Ovary (tissue), 9 donors: ENCODE measurements around the gene LPAR2. TPM values are rescaled to one million over a fixed set of nuclear protein-coding genes. Genes with fewer than 3 reads are reported as not detected.

Experiments used
- DNase-seq, 5 donors: peaks; one replicate each; pipeline ENCODE4 v3.0.0-alpha.2; 2019 to 2020
- H3K27ac ChIP-seq, 2 donors: fragments of 200-600 bp; one replicate each; pipeline versions ENCODE4 v1.5.1 to v1.8.0; 2019 to 2022
- H3K27me3 ChIP-seq: fragments of 200-600 bp; one replicate; pipeline ENCODE4 v1.8.0; 2022
- H3K36me3 ChIP-seq: fragments of 200-600 bp; sonication (generic); one replicate; pipeline ENCODE4 v1.5.1; 2019
- H3K4me1 ChIP-seq: one replicate; pipeline ENCODE4 v1.8.1; 2013; ENCODE audit warnings: mild to moderate bottlenecking, moderate library complexity; ENCODE audit not compliant: insufficient read depth
- H3K4me3 ChIP-seq: fragments of 200-600 bp; sonication (generic); one replicate; pipeline ENCODE4 v1.5.1; 2017
- H3K9me3 ChIP-seq, 2 donors: fragments of 200-600 bp in 1 of 2; sonication (generic) in 1 of 2; one replicate each; pipeline versions ENCODE4 v1.5.1 to v1.8.1; 2013 to 2019; ENCODE audit warnings: mild to moderate bottlenecking in 1 of 2, moderate library complexity in 1 of 2
- CTCF ChIP-seq, 3 donors: fragments of 450-650 bp in 2 of 3; fragments of 200-600 bp in 1 of 3; IDR thresholded peaks; one replicate each; pipeline versions ENCODE4 v1.5.1 to v1.8.0; 2016 to 2022; ENCODE audit warnings: antibody characterized with exemption in 3 of 3, mild to moderate bottlenecking in 1 of 3
- EP300 ChIP-seq: sonication (generic); formaldehyde crosslinking; IDR thresholded peaks from one replicate; pipeline ENCODE4 v1.6.1; 2017; ENCODE audit warnings: antibody characterized with exemption
- POLR2A ChIP-seq: fragments of 450-650 bp; IDR thresholded peaks from one replicate; pipeline ENCODE4 v1.6.1; 2017; ENCODE audit warnings: antibody characterized with exemption, mild to moderate bottlenecking, moderate library complexity
- WGBS, 3 donors: extraction: QIAGEN DNeasy Blood & Tissue Kit in 1 of 3; methylation state at CpG; one replicate each; pipeline versions ENCODE4 v1.1.5 to v1.1.7; 2013 to 2017; 5-methylcytosine and 5-hydroxymethylcytosine counted together
- intact Hi-C, 4 donors: fragments of 100-400 bp; cut with DNase I; formaldehyde crosslinking; loops; one replicate each; pipeline versions ENCODE4 v1.11.0 to v1.15.1; 2022 to 2023
- polyA plus RNA-seq, 2 donors: library from polyadenylated mRNA; stranded (reverse); fragments of 200-250 nt in 1 of 2; fragments of 350-450 nt in 1 of 2; fragmentation: Illumina TruSeq in 1 of 2; extraction: RNeasy Lipid Tissue Mini Kit (QIAGEN cat#74804) in 1 of 2; gene quantifications; one replicate each; pipeline ENCODE4 v1.2.3, GENCODE V29; 2013 to 2014
- total RNA-seq, 7 donors: library from RNA; depleted of rRNA in 2 of 7; stranded (reverse); fragments of >200 nt in 2 of 7; fragmentation: NEBNext Ultra II Directional in 3 of 7; extraction: Animal tissue kit (Norgen Biotek cat#: 25700) in 3 of 7; gene quantifications; one replicate each; pipeline versions ENCODE4 v1.1.0 to v1.2.4, GENCODE V29; 2016 to 2023
- donor health status: DM: no; HTN: no; CAD: no; lungs with moderate emphysema.
- donor health status: DM: no; HTN: no; CAD: no.
- donor health status: Bipolar disorder and iron deficiency.
- donor health status: DM: yes; HTN: yes; CAD: no.
- donor health status: DM: no; HTN: no; CAD: no.
- donor health status: DM: yes; HTN: yes; CAD: no.

The LPAR2 gene
- total and polyA plus RNA-seq, 9 donors, result 3.2 to 17.0 (median 7.3) TPM

GRCh38 chr19:19579533-19580361 lies 48.3 kb downstream of the LPAR2 start:
- H3K36me3 ChIP-seq, result no peaks in the 10 kb centered on the region
- intact Hi-C loops, result no loop called here
- no peak for DNase-seq
- TF ChIP-seq CTCF (IDR thresholded peaks at IDR 0.05), result no peak
- TF ChIP-seq EP300, result no peak
- no peak for TF ChIP-seq POLR2A
- H3K27ac ChIP-seq, result no peak overlapping the region
- H3K27me3 ChIP-seq, result no peaks in the 10 kb centered on the region
- H3K4me1 ChIP-seq, result no peaks in the 10 kb centered on the region
- 89 to 95% (median 92%) methylated on average over 25 of the region's 25 CpGs for WGBS, 3 donors
- no peaks in the 10 kb centered on the region for H3K9me3 ChIP-seq
- no peak overlapping the region for H3K4me3 ChIP-seq

- no peaks in the 10 kb centered on the region for H3K4me1 ChIP-seq
- 81 to 89% (median 88%) methylated on average over 6 of the region's 6 CpGs for WGBS, 3 donors
Measured at GRCh38 chr19:19578252-19578651, 49.8 kb downstream of the LPAR2 start.

GRCh38 chr19:19575411-19575810 lies 52.6 kb downstream of the LPAR2 start:
- Histone ChIP-seq H3K4me1 (no peaks in the 10 kb centered on the region), H3K27me3 (no peaks in the 10 kb centered on the region), H3K9me3 (no peaks in the 10 kb centered on the region), H3K4me3 (no peak overlapping the region), H3K27ac (no peak overlapping the region), H3K36me3 (no peaks in the 10 kb centered on the region)
- WGBS, 3 donors, result 76 to 84% (median 82%) methylated on average over 6 of the region's 6 CpGs
- no peak for DNase-seq
- intact Hi-C loops, result no loop called here
- TF ChIP-seq EP300, result no peak
- no peak for TF ChIP-seq POLR2A
- no peak for TF ChIP-seq CTCF (IDR thresholded peaks at IDR 0.05)

More at GRCh38 chr19:19578252-19578651, 49.8 kb downstream of the LPAR2 start:
- Histone ChIP-seq H3K27me3 (no peaks in the 10 kb centered on the region), H3K27ac (no peak overlapping the region), H3K9me3 (no peaks in the 10 kb centered on the region), H3K36me3 (no peaks in the 10 kb centered on the region), H3K4me3 (no peak overlapping the region)
- intact Hi-C loops, result no loop called here
- no peak for TF ChIP-seq CTCF (IDR thresholded peaks at IDR 0.05)
- TF ChIP-seq EP300, result no peak
- no peak for TF ChIP-seq POLR2A
- DNase-seq, result no peak

Other genes starting within 250 kb of the LPAR2 start
- gene GATAD2A, start 222.5 kb downstream of the LPAR2 start, total RNA-seq, result 10 to 100 TPM; 10.7 to 83.0 (median 57.9) TPM
- gene GATAD2A, start 222.5 kb downstream of the LPAR2 start, polyA plus RNA-seq, result 10 to 100 TPM; 13.7 to 18.9 TPM
- gene TSSK6, start 112.7 kb downstream of the LPAR2 start, total RNA-seq, result 1 to 10 TPM in 3 of 7 donors, under 1 TPM in 4; 0.76 to 1.8 (median 0.95) TPM
- gene TSSK6, start 112.7 kb downstream of the LPAR2 start, polyA plus RNA-seq, result 1 to 10 TPM in 1 of 2 donors, not detected in 1; 2.5 TPM
- gene NDUFA13, start 112.0 kb downstream of the LPAR2 start, total RNA-seq, result 100 to 1,000 TPM in 6 of 7 donors, 10 to 100 TPM in 1; 46.5 to 291 (median 212) TPM
- gene NDUFA13, start 112.0 kb downstream of the LPAR2 start, polyA plus RNA-seq, result 100 to 1,000 TPM in 1 of 2 donors, 10 to 100 TPM in 1; 33.5 to 202 TPM
- gene YJEFN3, start 99.3 kb downstream of the LPAR2 start, total RNA-seq, result 1 to 10 TPM; 2.0 to 5.0 (median 3.5) TPM
- gene YJEFN3, start 99.3 kb downstream of the LPAR2 start, polyA plus RNA-seq, result 1 to 10 TPM; 2.9 TPM
- 1 to 10 TPM in 4 of 7 donors, under 1 TPM in 3; 0.48 to 9.7 (median 1.1) TPM for gene CILP2, start 90.0 kb downstream of the LPAR2 start, total RNA-seq
- 1 to 10 TPM in 1 of 2 donors, under 1 TPM in 1; 0.28 to 1.0 TPM for gene CILP2, start 90.0 kb downstream of the LPAR2 start, polyA plus RNA-seq
- gene PBX4, start 9.5 kb downstream of the LPAR2 start, total RNA-seq, result 1 to 10 TPM; 1.9 to 4.4 (median 3.2) TPM
- gene PBX4, start 9.5 kb downstream of the LPAR2 start, polyA plus RNA-seq, result 1 to 10 TPM in 1 of 2 donors, under 1 TPM in 1; 0.73 to 4.1 TPM
- 1 to 10 TPM; 3.9 to 6.9 (median 5.2) TPM for gene GMIP, start 15.4 kb upstream of the LPAR2 start, total RNA-seq
- gene GMIP, start 15.4 kb upstream of the LPAR2 start, polyA plus RNA-seq, result 1 to 10 TPM; 3.3 to 3.8 TPM
- gene ATP13A1, start 35.5 kb upstream of the LPAR2 start, total RNA-seq, result 100 to 1,000 TPM in 2 of 7 donors, 10 to 100 TPM in 5; 46.7 to 407 (median 67.7) TPM
- gene ATP13A1, start 35.5 kb upstream of the LPAR2 start, polyA plus RNA-seq, result 10 to 100 TPM; 24.9 to 40.9 TPM
- gene ZNF101, start 40.6 kb upstream of the LPAR2 start, total RNA-seq, result 10 to 100 TPM in 1 of 7 donors, 1 to 10 TPM in 6; 2.9 to 12.6 (median 5.6) TPM
- gene ZNF101, start 40.6 kb upstream of the LPAR2 start, polyA plus RNA-seq, result 10 to 100 TPM in 1 of 2 donors, 1 to 10 TPM in 1; 4.2 to 10.4 TPM
- gene ZNF14, start 104.9 kb upstream of the LPAR2 start, total RNA-seq, result 10 to 100 TPM in 6 of 7 donors, 1 to 10 TPM in 1; 9.0 to 19.9 (median 12.6) TPM
- 1 to 10 TPM; 6.3 to 9.5 TPM for gene ZNF14, start 104.9 kb upstream of the LPAR2 start, polyA plus RNA-seq
- 10 to 100 TPM; 23.9 to 46.1 (median 29.6) TPM for gene ZNF506, start 193.5 kb upstream of the LPAR2 start, total RNA-seq
- gene ZNF506, start 193.5 kb upstream of the LPAR2 start, polyA plus RNA-seq, result 10 to 100 TPM; 10.3 to 20.3 TPM
- gene ZNF253, start 237.7 kb upstream of the LPAR2 start, total RNA-seq, result 10 to 100 TPM in 6 of 7 donors, 1 to 10 TPM in 1; 9.1 to 20.3 (median 15.1) TPM
- gene ZNF253, start 237.7 kb upstream of the LPAR2 start, polyA plus RNA-seq, result 10 to 100 TPM; 12.7 to 16.8 TPM